Stimulated activated naive B cell treated with anti-CD40 and anti-IgM and Interleukin-4, amounts not matched to agents 10 μg/mL and 1 μg/mL and 100 μg/mL, for 72 hours (primary cell): Measurements from ENCODE around the gene CENPV.
"Not testable (repeated sequence)": the region's sequence is repeated elsewhere in the genome, so short reads cannot be mapped to it uniquely, and the experiment has no call there.

Experiments
- ATAC-seq, 2 donors: fragments of 150-1000 bp; cut with Tn5 transposase; replicated peaks; 2 replicates each; pipeline ENCODE4 v1.10.0; 2021; ENCODE audit warnings: moderate library complexity in 1 of 2
- DNase-seq: peaks from one replicate; pipeline ENCODE4 v3.0.0; 2021
- H3K27ac Mint-ChIP-seq: one replicate; pipeline ENCODE4 v1.8.0; 2022; ENCODE audit warnings: mild to moderate bottlenecking, mixed read lengths
- H3K27me3 Mint-ChIP-seq, 2 donors: one replicate each; pipeline ENCODE4 v1.8.0; 2022; ENCODE audit warnings: mixed read lengths in 2 of 2
- H3K36me3 Mint-ChIP-seq, 2 donors: one replicate each; pipeline ENCODE4 v1.8.0; 2022; ENCODE audit warnings: mixed read lengths in 2 of 2, mild to moderate bottlenecking in 1 of 2
- H3K4me1 Mint-ChIP-seq, 2 donors: one replicate each; pipeline ENCODE4 v1.8.0; 2022; ENCODE audit warnings: mixed read lengths in 2 of 2, mild to moderate bottlenecking in 1 of 2
- H3K4me3 Mint-ChIP-seq, 2 donors: one replicate each; pipeline ENCODE4 v1.8.0; 2022; ENCODE audit warnings: mild to moderate bottlenecking in 2 of 2, mixed read lengths in 2 of 2, moderate library complexity in 1 of 2
- H3K9me3 Mint-ChIP-seq, 2 donors: one replicate each; pipeline ENCODE4 v1.8.0; 2022; ENCODE audit warnings: mixed read lengths in 2 of 2, mild to moderate bottlenecking in 1 of 2

Gene CENPV

DNA sequence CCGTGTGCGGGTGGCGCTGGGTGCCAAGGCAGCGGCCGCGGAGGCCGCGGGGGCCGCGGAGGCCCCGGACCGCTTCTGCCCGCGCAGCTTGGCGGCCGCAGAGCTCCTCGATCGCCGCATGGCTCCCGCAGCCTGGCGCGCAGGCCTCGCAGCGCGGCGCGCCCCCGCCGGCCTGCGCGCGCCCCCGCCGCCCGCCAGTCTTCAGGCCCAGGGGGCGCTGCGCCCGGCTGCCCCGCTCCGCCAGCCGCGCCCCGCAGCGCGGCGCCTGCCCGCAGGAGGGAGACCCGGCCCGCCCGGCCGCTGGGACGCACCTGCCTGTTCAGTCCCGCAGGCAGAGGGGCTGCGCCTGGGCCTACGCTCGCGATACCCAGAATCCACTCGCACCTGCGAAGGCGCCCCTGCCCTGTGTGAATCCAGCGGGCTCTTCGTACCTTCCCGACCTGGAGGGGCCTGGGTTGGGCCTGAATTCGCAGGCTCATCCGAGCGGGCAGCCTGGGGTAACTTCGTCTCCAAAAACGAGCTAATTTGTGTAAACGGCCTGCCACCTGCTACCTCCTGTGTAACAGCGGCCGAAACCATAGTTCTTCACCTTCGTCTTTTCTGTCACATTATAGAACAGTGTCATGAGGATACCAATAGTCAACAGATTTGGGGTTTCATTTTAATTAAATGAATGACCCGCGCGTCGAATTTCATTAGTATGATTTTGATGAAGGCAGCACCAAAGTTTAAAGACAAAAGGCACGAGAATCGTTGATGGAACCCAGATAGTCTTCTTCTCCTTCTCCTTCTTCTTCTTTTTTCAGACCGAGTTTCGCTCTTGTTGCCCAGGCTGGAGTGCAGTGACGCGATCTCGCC, at the start of gene CENPV:
Gene CENPV, minus strand, starts transcription at position 153 of the 858 bp plus-strand sequence. Its CDS starts 33 bp downstream, at position 120.
- peak; percentile 53 for DNase-seq
- Mint-ChIP-seq H3K9me3 (no peaks in the 10 kb centered on the region), H3K36me3 (peaks cover 6 to 18% of the 10 kb centered on the region in 2 donors), H3K4me1 (peaks cover 7 to 8% of the 10 kb centered on the region in 2 donors), H3K27me3 (no peaks in the 10 kb centered on the region), H3K27ac (peak within 1 kb of the TSS; percentile 90), H3K4me3 (peak within 1 kb of the TSS; percentile 93 to 97)
- peak; percentile 79 to 86 for ATAC-seq

DNA sequence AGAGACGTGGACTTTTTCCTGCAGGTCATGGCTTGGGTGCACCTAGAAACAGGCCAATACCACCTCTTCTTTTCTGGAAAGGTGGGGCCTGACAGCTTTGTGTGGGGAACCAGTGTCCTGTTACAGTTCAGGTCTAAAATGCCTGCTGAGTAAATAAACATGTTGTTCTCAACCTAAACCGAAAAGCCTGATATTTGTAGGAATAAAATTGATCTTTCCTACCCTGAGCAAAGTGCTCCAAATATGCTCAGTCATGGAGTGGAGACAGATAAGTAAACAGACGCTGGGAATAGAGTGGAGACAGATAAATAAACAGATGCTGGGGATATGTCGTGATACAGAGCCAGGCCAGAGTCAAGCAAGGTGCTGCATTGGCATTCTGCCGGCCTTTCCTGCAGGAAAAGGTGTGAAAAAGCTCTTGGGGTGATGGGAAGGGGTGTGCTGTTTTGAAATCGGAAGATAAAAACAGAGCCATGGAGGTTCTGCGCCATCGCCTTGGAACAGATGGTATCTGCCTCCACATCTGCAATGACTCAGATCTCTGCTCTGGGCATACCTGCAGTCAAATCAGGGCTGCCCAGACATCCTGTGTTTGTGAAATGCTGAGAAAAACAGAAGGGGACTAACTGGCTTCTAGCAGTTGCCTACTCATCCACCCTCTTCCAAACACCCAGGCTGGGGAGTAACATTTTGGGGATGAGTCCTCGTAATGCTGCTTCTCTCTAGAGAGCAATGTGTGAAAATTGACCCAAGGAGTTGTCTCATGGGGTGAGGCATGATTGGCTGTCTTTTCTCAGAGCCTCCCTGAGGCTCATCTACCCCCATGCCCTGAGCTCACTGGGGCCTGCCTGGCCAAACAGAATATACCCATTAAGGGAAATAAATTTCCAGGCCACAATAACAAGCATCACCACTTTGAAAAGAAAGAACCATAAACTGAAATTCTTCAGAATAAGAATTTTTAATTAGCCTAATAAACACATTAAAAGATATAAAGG, 45.3 kb upstream of the CENPV start:
- H3K9me3 Mint-ChIP-seq = no peaks in the 10 kb centered on the region
- H3K27me3 Mint-ChIP-seq = peaks cover 8 to 21% of the 10 kb centered on the region in 2 donors
- no peak for DNase-seq
- no peaks in the 10 kb centered on the region for H3K36me3 Mint-ChIP-seq
- peak overlapping the region; percentile 89 for H3K27ac Mint-ChIP-seq
- H3K4me3 Mint-ChIP-seq = peak overlapping the region in 1 of 2 donors; percentile 11
- H3K4me1 Mint-ChIP-seq = peaks cover 7 to 10% of the 10 kb centered on the region in 2 donors
- ATAC-seq = peak; percentile 85 to 95

GRCh38 chr17:16396693-16397092, 43.4 kb upstream of the CENPV start:
- not testable (repeated sequence) for H3K4me3 Mint-ChIP-seq, H3K4me1 Mint-ChIP-seq, DNase-seq, H3K9me3 Mint-ChIP-seq, H3K36me3 Mint-ChIP-seq
- peak in 1 of 2 donors; percentile 14 for ATAC-seq
- Mint-ChIP-seq H3K27me3 (peaks cover 8 to 13% of the 10 kb centered on the region in 2 donors), H3K27ac (peak overlapping the region; percentile 42)

- not testable (repeated sequence) for DNase-seq, H3K4me1 Mint-ChIP-seq, H3K36me3 Mint-ChIP-seq, H3K9me3 Mint-ChIP-seq, H3K4me3 Mint-ChIP-seq, H3K27ac Mint-ChIP-seq, ATAC-seq
- H3K27me3 Mint-ChIP-seq = peaks cover 8 to 12% of the 10 kb centered on the region in 2 donors
These were observed 42.6 kb upstream of the CENPV start for GRCh38 chr17:16395887-16396286.

DNA sequence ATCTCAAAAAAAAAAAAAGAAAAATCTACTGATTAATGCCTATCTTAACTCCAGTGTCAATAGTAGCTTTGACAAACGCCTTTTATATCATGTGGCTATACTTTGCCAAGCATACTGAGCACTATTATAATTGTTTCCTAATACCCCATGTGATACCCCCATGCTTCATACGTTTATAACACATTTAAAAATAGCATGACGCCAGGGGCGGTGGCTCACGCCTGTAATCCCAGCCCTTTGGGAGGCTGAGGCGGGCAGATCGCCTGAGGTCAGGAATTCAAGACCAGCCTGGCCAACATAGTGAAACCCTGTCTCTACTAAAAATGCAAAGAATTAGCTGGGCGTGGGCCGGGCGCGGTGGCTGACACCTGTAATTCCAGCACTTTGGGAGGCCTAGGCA, 39.2 kb upstream of the CENPV start:
- not testable (repeated sequence) for DNase-seq, ATAC-seq, H3K36me3 Mint-ChIP-seq, H3K9me3 Mint-ChIP-seq, H3K4me3 Mint-ChIP-seq, H3K27ac Mint-ChIP-seq, H3K4me1 Mint-ChIP-seq, H3K27me3 Mint-ChIP-seq

DNA sequence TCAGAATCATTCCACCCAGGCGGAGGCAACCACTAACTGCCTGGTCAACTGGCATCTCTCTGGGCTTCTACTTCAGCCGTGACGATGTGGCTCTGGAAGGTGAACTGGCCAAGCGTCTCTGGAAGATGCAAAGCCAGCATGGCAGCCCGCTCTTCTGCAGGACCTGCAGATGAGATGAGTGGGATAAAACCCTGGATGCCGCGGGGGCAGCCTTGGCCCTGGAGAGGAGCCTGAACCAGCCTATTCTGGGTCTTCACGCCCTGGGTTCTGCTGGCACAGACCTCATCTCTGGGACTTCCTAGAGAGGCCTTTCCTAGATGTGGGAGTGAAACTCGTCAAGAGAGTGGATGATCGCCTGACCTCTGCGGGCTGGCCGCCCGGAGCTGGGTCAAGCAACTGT, 38.2 kb upstream of the CENPV start:
- Mint-ChIP-seq H3K9me3 (no peaks in the 10 kb centered on the region), H3K4me1 (peaks cover 5 to 8% of the 10 kb centered on the region in 2 donors), H3K36me3 (no peaks in the 10 kb centered on the region), H3K27me3 (no peaks in the 10 kb centered on the region), H3K27ac (no peak overlapping the region), H3K4me3 (no peak overlapping the region)
- ATAC-seq = no peak
- DNase-seq = no peak

DNA sequence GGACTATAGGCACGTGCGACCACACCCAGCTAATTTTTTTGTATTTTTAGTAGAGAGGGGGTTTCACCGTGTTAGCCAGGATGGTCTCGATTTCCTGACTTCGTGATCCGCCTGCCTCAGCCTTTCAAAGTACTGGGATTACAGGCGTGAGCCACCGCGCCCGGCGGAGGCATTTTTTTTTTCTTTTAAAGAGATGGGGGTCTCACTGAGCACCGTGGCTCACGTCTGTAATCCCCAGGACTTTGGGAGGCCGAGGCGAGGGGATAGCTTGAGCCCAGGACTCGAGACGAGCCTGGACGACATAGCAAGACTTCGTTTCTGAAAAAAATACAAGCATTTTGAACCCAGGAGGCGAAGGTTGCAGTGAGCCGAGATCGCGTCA, 32.8 kb upstream of the CENPV start:
- H3K4me3 Mint-ChIP-seq = peak overlapping the region; percentile 92 to 93
- H3K27me3 Mint-ChIP-seq, H3K9me3 Mint-ChIP-seq, DNase-seq, ATAC-seq: not testable (repeated sequence)
- H3K4me1 Mint-ChIP-seq = peaks cover 38 to 54% of the 10 kb centered on the region in 2 donors
- peak overlapping the region; percentile 89 for H3K27ac Mint-ChIP-seq
- peaks cover 20 to 32% of the 10 kb centered on the region in 2 donors for H3K36me3 Mint-ChIP-seq

GRCh38 chr17:16384557-16384956, 31.3 kb upstream of the CENPV start:
- Mint-ChIP-seq H3K27me3 (no peaks in the 10 kb centered on the region), H3K4me3 (no peak overlapping the region), H3K36me3 (peaks cover 22 to 40% of the 10 kb centered on the region in 2 donors), H3K27ac (no peak overlapping the region), H3K4me1 (peaks cover 40 to 54% of the 10 kb centered on the region in 2 donors), H3K9me3 (no peaks in the 10 kb centered on the region)
- ATAC-seq (no peak), DNase-seq (no peak)

DNA sequence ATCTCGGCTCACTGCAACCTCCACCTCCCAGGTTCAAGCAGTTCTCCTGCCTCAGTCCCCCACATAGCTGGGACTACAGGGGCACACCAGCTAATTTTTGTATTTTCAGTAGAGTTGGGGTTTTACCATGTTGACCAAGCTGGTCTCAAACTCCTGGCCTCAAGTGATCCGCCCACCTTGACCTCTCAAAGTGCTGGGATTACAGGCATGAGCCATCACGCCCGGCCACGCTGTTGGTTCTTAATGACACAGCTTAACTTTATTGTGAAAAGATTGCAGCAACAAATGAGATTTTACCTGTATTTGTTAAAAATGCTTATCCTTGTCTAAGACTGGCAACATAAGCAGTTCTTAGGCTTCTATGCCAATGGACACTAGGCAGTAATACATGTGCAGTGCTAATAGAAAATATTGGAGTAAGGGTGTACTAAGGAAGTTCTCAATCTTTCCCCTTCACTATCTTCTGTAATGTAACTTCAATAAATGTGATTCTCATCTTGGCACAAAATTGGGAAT, 30.6 kb upstream of the CENPV start:
- ATAC-seq (no peak), DNase-seq (no peak)
- no peaks in the 10 kb centered on the region for H3K27me3 Mint-ChIP-seq
- H3K4me3 Mint-ChIP-seq = peak overlapping the region; percentile 90 to 95
- peaks cover 40 to 54% of the 10 kb centered on the region in 2 donors for H3K4me1 Mint-ChIP-seq
- no peaks in the 10 kb centered on the region for H3K9me3 Mint-ChIP-seq
- peak overlapping the region; percentile 51 for H3K27ac Mint-ChIP-seq
- peaks cover 22 to 40% of the 10 kb centered on the region in 2 donors for H3K36me3 Mint-ChIP-seq

GRCh38 chr17:16383216-16383615, 29.9 kb upstream of the CENPV start:
- Mint-ChIP-seq H3K27ac (peak overlapping the region; percentile 51), H3K4me3 (peak overlapping the region; percentile 90 to 95), H3K4me1 (peaks cover 40 to 54% of the 10 kb centered on the region in 2 donors), H3K36me3 (peaks cover 22 to 40% of the 10 kb centered on the region in 2 donors), H3K9me3 (no peaks in the 10 kb centered on the region), H3K27me3 (no peaks in the 10 kb centered on the region)
- ATAC-seq (no peak), DNase-seq (no peak)

GRCh38 chr17:16381496-16381820, 28.2 kb upstream of the CENPV start:
- Mint-ChIP-seq H3K9me3 (no peaks in the 10 kb centered on the region), H3K27ac (peak overlapping the region; percentile 100), H3K4me1 (peaks cover 35 to 47% of the 10 kb centered on the region in 2 donors), H3K36me3 (peaks cover 22 to 40% of the 10 kb centered on the region in 2 donors), H3K27me3 (no peaks in the 10 kb centered on the region), H3K4me3 (peak overlapping the region; percentile 90 to 95)
- DNase-seq = no peak
- peak; percentile 15 to 19 for ATAC-seq

GRCh38 chr17:16380640-16381495, 27.6 kb upstream of the CENPV start, which contains the start of gene UBB:
TSS of gene UBB (plus strand) at chr17:16381091. CDS start at chr17:16381908, 817 bp downstream.
- H3K27me3 Mint-ChIP-seq = no peaks in the 10 kb centered on the region
- H3K27ac Mint-ChIP-seq = peak within 1 kb of the TSS; percentile 100
- ATAC-seq = peak; percentile 97 to 98
- H3K4me3 Mint-ChIP-seq = peak within 1 kb of the TSS; percentile 90 to 95
- peaks cover 22 to 40% of the 10 kb centered on the region in 2 donors for H3K36me3 Mint-ChIP-seq
- H3K4me1 Mint-ChIP-seq = peaks cover 34 to 41% of the 10 kb centered on the region in 2 donors
- no peaks in the 10 kb centered on the region for H3K9me3 Mint-ChIP-seq
- peak; percentile 94 for DNase-seq

- ATAC-seq (no peak), DNase-seq (no peak)
- H3K4me1 Mint-ChIP-seq = peaks cover 30 to 35% of the 10 kb centered on the region in 2 donors
- H3K4me3 Mint-ChIP-seq = no peak overlapping the region
- peaks cover 22 to 39% of the 10 kb centered on the region in 2 donors for H3K36me3 Mint-ChIP-seq
- H3K9me3 Mint-ChIP-seq = no peaks in the 10 kb centered on the region
- no peaks in the 10 kb centered on the region for H3K27me3 Mint-ChIP-seq
- H3K27ac Mint-ChIP-seq = no peak overlapping the region
These were observed 26.4 kb upstream of the CENPV start for GRCh38 chr17:16379654-16380053.
